ENCODE data around the gene PSMD6.

PSMD6 gene

GRCh38 chr3:64026346-64026745 lies 3.1 kb upstream of the PSMD6 start:
- Histone ChIP-seq H3K36me3 (ENCODE audit: low read depth) (peaks cover 10% of the 10 kb centered on the region), H3K4me3 (ENCODE audit: severe bottlenecking) (no peak overlapping the region), H3K4me1 (ENCODE audit: insufficient read depth, poor library complexity, severe bottlenecking) (peaks cover 5% of the 10 kb centered on the region), H3K9me3 (ENCODE audit: severe bottlenecking) (no peaks in the 10 kb centered on the region), H3K27ac (ENCODE audit: poor library complexity, severe bottlenecking) (no peak overlapping the region), H3K27me3 (ENCODE audit: insufficient read depth, poor library complexity, severe bottlenecking) (no peaks in the 10 kb centered on the region)
- DNase-seq (ENCODE audit: low spot score), result no peak
- TF ChIP-seq CTCF (IDR thresholded peaks at IDR 0.05; ENCODE audit: poor library complexity, severe bottlenecking), result no peak
- no peak for ATAC-seq (ENCODE audit: low read depth)

GRCh38 chr3:64023861-64024223 lies 548 bp upstream of the PSMD6 start:
- Histone ChIP-seq H3K9me3 (ENCODE audit: severe bottlenecking) (no peaks in the 10 kb centered on the region), H3K4me1 (ENCODE audit: insufficient read depth, poor library complexity, severe bottlenecking) (peaks cover 5% of the 10 kb centered on the region), H3K36me3 (ENCODE audit: low read depth) (peaks cover 35% of the 10 kb centered on the region), H3K27ac (ENCODE audit: poor library complexity, severe bottlenecking) (no peak overlapping the region), H3K4me3 (ENCODE audit: severe bottlenecking) (peak overlapping the region; percentile 83), H3K27me3 (ENCODE audit: insufficient read depth, poor library complexity, severe bottlenecking) (no peaks in the 10 kb centered on the region)
- TF ChIP-seq CTCF (IDR thresholded peaks at IDR 0.05; ENCODE audit: poor library complexity, severe bottlenecking), result no peak
- no peak for ATAC-seq (ENCODE audit: low read depth)
- DNase-seq (ENCODE audit: low spot score), result no peak

- Histone ChIP-seq H3K36me3 (ENCODE audit: low read depth) (peaks cover 47% of the 10 kb centered on the region), H3K27me3 (ENCODE audit: insufficient read depth, poor library complexity, severe bottlenecking) (no peaks in the 10 kb centered on the region), H3K4me3 (ENCODE audit: severe bottlenecking) (peak overlapping the region; percentile 83), H3K9me3 (ENCODE audit: severe bottlenecking) (no peaks in the 10 kb centered on the region), H3K27ac (ENCODE audit: poor library complexity, severe bottlenecking) (peak overlapping the region; percentile 48), H3K4me1 (ENCODE audit: insufficient read depth, poor library complexity, severe bottlenecking) (peaks cover 5% of the 10 kb centered on the region)
- DNase-seq (ENCODE audit: low spot score) (no peak), ATAC-seq (ENCODE audit: low read depth) (peak; percentile 8; the same call in 2 of the 3 replicates)
- TF ChIP-seq CTCF (IDR thresholded peaks at IDR 0.05; ENCODE audit: poor library complexity, severe bottlenecking), result no peak
Measured at GRCh38 chr3:64022451-64023186, 675 bp downstream of the PSMD6 start.

GRCh38 chr3:64021922-64022321 lies 1.4 kb downstream of the PSMD6 start:
- no peaks in the 10 kb centered on the region for H3K9me3 ChIP-seq (ENCODE audit: severe bottlenecking)
- no peak overlapping the region for H3K4me3 ChIP-seq (ENCODE audit: severe bottlenecking)
- no peak for DNase-seq (ENCODE audit: low spot score)
- no peak for TF ChIP-seq CTCF (IDR thresholded peaks at IDR 0.05; ENCODE audit: poor library complexity, severe bottlenecking)
- no peaks in the 10 kb centered on the region for H3K27me3 ChIP-seq (ENCODE audit: insufficient read depth, poor library complexity, severe bottlenecking)
- ATAC-seq (ENCODE audit: low read depth), result no peak
- H3K36me3 ChIP-seq (ENCODE audit: low read depth), result peaks cover 54% of the 10 kb centered on the region
- H3K27ac ChIP-seq (ENCODE audit: poor library complexity, severe bottlenecking), result no peak overlapping the region
- H3K4me1 ChIP-seq (ENCODE audit: insufficient read depth, poor library complexity, severe bottlenecking), result peaks cover 5% of the 10 kb centered on the region

GRCh38 chr3:64019879-64020278 lies 3.4 kb downstream of the PSMD6 start:
- H3K9me3 ChIP-seq (ENCODE audit: severe bottlenecking), result no peaks in the 10 kb centered on the region
- H3K27me3 ChIP-seq (ENCODE audit: insufficient read depth, poor library complexity, severe bottlenecking), result no peaks in the 10 kb centered on the region
- TF ChIP-seq CTCF (IDR thresholded peaks at IDR 0.05; ENCODE audit: poor library complexity, severe bottlenecking), result no peak
- H3K4me1 ChIP-seq (ENCODE audit: insufficient read depth, poor library complexity, severe bottlenecking), result peaks cover 5% of the 10 kb centered on the region
- no peak for ATAC-seq (ENCODE audit: low read depth)
- DNase-seq (ENCODE audit: low spot score), result no peak
- H3K36me3 ChIP-seq (ENCODE audit: low read depth), result peaks cover 75% of the 10 kb centered on the region
- H3K4me3 ChIP-seq (ENCODE audit: severe bottlenecking), result no peak overlapping the region
- H3K27ac ChIP-seq (ENCODE audit: poor library complexity, severe bottlenecking), result no peak overlapping the region
